ENCODE results near the gene RAP2A.

RAP2A gene

GRCh38 chr13:97422118-97423054 is 11.6 kb upstream of the RAP2A start:
- DNase-seq (ENCODE audit: low read depth) = no peak

GRCh38 chr13:97423300-97424045 is 10.5 kb upstream of the RAP2A start:
- DNase-seq (ENCODE audit: low read depth) = no peak

GRCh38 chr13:97425590-97425989 is 8.4 kb upstream of the RAP2A start:
- DNase-seq (ENCODE audit: low read depth) = no peak

- no peak for DNase-seq (ENCODE audit: low read depth)
Measured at GRCh38 chr13:97426695-97427094, 7.3 kb upstream of the RAP2A start.

- no peak for DNase-seq (ENCODE audit: low read depth)
Measured at GRCh38 chr13:97429681-97430081, 4.3 kb upstream of the RAP2A start.

GRCh38 chr13:97430296-97430695 is 3.7 kb upstream of the RAP2A start:
- no peak for DNase-seq (ENCODE audit: low read depth)

- no peak for DNase-seq (ENCODE audit: low read depth)
Measured at GRCh38 chr13:97431171-97431764, 2.7 kb upstream of the RAP2A start.

GRCh38 chr13:97432232-97432916 is 1.6 kb upstream of the RAP2A start:
- DNase-seq (ENCODE audit: low read depth) = no peak

GRCh38 chr13:97432917-97433726 is 847 bp upstream of the RAP2A start:
- DNase-seq (ENCODE audit: low read depth) = peak; percentile 100

- no peak for DNase-seq (ENCODE audit: low read depth)
Measured at GRCh38 chr13:97434397-97435201, 630 bp downstream of the RAP2A start.

GRCh38 chr13:97435323-97435722 is 1.4 kb downstream of the RAP2A start:
- no peak for DNase-seq (ENCODE audit: low read depth)

GRCh38 chr13:97435794-97436193 is 1.8 kb downstream of the RAP2A start:
- no peak for DNase-seq (ENCODE audit: low read depth)

GRCh38 chr13:97436845-97437244 is 2.9 kb downstream of the RAP2A start:
- no peak for DNase-seq (ENCODE audit: low read depth)

GRCh38 chr13:97437729-97438128 is 3.8 kb downstream of the RAP2A start:
- no peak for DNase-seq (ENCODE audit: low read depth)

- DNase-seq (ENCODE audit: low read depth) = no peak
Measured at GRCh38 chr13:97438856-97439595, 5.1 kb downstream of the RAP2A start.

- no peak for DNase-seq (ENCODE audit: low read depth)
Measured at GRCh38 chr13:97440598-97441170, 6.7 kb downstream of the RAP2A start.

- no peak for DNase-seq (ENCODE audit: low read depth)
Measured at GRCh38 chr13:97441368-97441767, 7.4 kb downstream of the RAP2A start.

GRCh38 chr13:97445522-97446187 is 11.7 kb downstream of the RAP2A start:
- DNase-seq (ENCODE audit: low read depth) = no peak

GRCh38 chr13:97446448-97446847 is 12.5 kb downstream of the RAP2A start:
- DNase-seq (ENCODE audit: low read depth) = no peak

Measured in GM04504 (cell line).